Measurements from ENCODE around the gene DGKB.

DGKB gene

DNA sequence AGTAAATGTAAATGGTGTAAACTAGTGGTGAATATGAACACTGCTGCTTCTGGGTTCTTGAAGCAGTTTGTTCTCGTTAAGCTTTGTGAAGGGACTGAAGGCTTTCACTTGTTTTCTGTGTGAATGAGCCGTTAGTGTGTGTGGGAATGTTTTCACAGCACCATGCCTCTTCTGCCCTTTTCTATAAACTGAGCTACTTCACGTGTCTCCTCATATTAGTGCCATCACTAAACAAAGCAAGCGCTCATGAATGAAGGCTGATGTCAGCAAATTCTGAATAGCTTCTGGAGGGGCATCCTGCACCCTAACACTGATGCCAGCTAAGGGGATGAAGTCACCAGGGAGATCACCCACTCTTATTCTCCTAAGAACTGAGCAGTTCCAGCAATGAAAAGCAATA lies 707.5 kb downstream of the DGKB start:
- no peak for DNase-seq

DNA sequence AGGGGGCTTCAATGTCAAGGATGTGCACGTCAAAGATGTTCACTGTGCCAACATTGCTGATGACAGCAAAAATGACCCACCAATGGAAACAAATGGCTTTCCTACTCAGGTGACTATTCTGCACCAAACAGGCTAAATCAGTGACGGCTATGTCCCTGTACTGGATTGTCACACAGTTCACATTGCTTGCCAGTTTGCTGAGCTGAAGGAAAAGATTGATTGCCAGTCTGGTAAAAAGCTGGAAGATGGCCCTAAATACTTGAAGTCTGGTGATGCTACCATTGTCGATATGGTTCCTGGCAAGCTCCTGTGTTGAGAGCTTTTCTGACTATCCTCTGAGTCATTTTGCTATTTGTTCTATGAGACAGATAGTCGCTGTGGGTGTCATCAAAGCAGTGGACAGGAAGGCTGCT lies 710.9 kb downstream of the DGKB start:
- DNase-seq = no peak

DNA sequence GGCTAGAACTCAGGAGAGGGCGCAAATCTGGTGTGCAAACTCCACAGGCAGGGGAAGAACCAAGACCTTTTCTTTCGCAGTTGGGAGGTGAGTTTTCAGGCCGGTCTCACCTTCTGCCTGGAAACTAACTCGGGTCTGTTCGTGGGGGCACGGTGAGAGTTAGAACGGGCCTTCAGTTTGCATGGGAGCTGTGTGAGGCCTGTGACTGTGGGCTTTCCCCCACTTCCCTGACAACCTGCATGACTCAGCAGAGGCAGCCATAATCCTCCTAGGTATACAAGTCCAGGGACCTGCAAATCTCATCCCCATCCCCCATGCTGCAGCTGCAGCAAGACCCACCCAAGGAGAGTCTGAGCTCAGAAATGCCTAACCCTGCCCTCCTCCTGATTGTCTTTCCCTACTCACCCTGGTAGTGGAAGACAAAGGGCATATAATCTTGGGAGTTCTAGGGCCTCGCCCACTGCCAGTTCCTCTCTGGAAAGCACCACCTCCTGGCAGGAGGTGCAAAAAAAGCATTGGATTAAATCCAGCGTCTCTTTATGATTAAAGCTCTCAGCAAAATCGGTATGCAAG lies 718.2 kb downstream of the DGKB start:
- DNase-seq = no peak

DNA sequence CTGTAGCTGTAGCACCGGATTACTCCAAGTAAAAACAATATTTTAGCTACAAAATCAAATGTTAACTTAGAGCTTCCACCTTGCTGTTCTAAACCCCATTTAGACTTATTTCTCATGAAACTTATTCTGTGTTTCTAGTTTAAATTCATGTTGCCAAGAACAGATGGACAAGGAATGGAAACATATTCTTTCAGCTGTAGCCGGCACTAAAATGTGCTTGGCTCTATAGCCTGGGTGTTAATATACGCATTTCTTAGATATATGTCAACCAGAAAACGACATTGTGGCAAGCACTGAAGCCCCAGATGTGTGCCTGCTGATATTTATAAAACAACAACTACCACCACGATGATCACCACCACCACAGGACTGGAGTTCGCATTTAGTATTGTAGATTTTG lies 722.8 kb downstream of the DGKB start:
- no peak for DNase-seq

DNA sequence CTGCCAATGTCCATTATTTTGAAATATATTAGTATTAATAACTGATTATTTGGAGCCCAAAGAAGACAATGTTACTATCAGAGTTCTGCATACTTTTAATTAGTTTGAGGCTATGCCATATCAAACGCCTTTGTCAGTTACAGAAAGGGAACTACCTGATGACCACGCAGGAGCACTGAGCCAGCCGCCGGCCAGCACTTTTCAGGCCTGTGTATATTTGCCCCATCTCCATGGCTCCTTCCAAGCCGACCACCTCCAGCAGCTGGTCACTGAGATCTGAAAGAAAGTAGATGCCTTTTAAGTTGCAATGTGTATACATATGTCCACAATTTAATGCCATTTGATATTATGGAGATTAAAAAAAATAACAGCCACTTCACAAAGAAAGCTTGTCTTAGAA lies 724.7 kb downstream of the DGKB start:
- no peak for DNase-seq

DNA sequence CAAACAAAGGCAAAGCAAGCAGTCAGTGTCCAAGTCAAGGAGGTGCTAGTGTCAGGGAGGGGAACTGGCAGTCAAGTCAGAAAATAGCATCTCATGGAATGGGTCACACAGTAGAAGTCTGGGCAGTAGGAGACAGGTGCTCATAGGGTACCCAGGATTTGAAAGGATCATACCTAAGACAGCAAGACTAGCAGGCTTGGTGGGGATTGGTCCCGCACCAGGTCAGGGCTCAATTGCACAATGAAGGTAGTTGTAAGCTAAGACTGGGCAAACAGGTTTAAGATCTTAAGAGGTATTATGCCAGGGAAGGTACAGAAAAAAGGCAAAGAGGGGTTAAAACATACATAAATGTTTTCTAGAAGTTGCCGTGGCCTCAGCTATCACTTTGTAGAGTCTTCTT lies 731.7 kb downstream of the DGKB start:
- no peak for DNase-seq

DNA sequence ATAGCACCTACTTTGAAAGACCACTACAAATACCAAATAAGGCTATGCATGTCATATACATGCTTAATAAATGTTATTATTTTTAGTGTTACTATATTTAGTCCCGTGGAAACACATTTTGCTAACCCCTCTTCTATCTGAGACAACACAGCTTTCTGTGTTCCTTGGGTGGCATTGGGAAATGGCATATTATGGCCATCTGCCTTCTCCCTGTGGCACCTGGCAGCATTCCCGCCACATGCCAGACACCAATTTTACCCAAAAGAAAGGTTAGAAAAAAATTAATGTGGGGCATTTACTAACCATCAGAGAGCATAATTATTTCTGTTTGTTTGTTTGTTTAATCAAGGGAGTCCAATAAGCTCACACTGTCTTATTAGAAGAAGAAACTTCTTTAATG lies 744.4 kb downstream of the DGKB start:
- DNase-seq = no peak

DNA sequence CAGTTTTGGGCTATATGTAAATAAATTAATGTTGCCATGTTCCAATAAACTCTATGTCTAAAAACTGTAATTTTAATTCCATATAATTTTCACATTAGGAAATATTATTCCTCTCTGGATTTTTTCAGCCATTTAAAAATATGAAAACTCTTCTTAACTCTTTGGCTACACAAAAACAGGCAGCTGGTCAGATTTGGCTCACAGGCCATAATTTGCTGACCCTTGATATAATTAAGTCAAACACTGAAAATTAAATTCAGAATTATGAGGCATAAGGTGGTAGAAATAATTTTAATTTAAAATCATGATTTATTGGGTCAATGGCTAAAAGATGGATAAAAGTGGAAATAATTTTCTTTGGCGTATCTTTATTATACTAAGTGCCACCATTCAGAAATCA lies 746.1 kb downstream of the DGKB start:
- DNase-seq = no peak

DNA sequence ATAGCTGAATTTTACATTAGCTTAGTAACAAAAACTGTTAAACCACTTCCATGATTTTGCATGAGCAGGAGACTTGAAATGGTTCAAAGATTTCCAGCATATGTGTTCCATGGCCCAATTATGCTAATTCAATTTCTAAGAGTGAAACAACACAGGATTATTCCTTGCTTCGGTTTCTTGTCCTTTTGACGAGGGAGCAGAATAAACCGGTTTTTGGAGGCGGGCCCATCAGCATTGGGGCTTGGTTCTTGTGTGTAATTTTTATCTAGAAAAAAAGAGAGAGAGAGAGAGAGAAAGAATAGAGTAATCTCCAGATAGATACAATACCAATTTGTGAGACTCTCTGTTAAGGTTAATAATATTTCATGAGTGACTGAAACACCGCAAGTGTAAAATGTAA lies 753.6 kb downstream of the DGKB start:
- DNase-seq = no peak

DNA sequence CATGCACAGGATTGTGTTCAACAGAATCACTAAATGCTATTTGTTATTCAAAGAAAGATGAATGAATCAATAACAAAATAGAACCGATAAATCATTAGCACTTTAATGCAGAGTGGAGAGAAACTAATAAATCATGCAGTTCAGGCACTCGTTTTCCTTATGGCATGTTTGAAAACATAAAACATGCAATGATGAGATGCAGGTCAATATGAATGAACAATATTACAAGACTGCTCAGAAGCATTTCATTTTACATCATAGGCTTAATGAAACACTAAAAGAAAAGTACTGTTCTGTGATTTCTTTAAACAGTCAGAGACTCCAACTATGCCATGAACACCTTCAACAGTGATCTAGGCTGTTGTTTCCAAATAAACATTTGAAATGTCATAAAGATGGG lies 755.0 kb downstream of the DGKB start:
- no peak for DNase-seq

DNA sequence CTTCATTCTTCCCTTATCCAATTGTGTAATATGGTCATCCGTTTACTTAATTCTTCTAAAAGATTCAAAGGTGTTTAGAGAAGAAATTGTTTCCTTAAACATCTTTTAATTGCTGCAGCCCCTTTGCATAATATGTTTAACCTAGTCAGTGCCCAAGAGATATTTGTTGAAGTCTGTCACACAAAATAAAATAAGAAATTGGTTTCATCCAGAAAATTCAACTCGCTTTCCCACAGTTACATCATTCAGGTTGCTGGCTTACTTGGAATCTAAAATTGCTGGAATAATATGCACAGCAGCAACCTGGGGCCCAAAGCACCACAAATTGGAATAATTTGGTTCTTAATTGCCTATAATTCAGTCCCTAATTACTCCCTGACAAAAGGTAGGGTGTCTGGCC lies 758.0 kb downstream of the DGKB start:
- DNase-seq = no peak

DNA sequence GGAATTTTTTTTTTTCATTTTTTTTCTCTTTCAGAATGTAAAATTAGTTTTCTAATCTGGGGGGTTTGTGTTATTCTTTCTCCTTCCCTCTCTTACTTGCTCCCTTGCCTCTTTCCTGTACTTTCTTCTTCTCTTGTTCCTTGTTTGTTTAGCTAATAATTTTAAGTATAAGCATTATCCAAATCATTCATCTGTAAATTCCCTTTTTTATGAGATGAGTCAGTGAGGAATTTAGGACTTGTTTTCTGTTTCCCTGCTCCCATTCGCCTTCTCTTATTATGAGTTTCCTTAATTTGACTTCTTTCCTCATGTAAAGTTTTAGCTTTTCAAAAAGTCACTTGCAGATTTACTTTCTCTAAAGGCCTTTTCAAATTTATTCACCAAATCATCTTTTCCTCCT lies 758.4 kb downstream of the DGKB start:
- DNase-seq = no peak

DNA sequence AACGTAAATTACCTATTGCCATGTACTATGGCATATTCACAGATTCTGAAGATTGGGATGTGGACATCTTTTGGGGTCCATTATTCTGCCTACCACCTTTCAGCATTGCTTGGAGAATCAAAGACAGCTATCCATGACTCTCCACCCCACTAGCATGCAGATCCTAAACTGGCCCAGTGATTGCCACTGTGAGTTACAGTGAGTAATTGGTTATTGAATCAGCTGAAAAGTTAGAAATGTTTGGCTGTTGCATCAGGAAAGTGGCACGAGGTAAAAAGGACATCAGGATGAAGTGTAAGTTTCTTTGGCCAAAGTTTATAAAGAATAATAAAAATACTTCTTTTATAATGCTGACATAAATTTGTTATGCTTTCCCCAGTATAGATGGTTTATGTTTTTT lies 764.9 kb downstream of the DGKB start:
- no peak for DNase-seq

DNA sequence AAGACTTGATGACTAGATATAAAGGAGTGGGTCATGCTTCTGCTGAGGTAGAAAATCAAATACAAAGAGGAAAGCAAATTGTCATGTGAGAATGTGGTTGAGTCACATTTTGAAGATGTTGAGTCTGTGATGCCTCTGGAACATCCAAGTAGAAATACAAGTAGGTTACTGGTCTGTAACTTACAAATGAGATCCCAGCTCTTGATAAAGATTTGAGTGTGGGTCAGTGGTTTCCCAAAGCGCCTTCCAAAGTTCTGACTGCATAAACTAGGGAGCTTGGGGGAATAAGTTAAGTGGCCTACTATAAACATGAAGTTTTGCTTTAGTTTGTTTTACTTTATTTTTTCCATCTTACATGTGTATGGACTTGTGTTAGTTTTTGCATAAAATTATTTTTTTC lies 768.8 kb downstream of the DGKB start:
- no peak for DNase-seq

DNA sequence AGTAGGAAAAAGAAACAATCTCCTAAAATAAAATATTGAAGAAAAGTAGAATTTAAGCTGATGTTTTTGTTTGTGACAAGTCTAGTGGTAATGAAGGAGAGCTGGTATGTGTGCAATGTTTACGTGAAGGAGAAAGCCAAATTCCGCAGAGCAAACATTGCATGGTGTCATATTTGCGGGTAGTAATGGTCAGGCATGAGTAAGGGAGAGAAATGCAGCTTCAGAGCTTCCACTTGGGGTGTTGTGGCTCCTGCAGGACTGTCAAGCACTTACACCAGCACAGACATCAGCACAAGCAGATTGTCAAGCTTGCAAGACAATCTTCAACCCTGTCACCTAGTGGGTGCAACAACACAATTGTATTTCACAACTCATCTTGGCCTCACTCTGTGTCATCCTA lies 776.6 kb downstream of the DGKB start:
- no peak for DNase-seq

DNA sequence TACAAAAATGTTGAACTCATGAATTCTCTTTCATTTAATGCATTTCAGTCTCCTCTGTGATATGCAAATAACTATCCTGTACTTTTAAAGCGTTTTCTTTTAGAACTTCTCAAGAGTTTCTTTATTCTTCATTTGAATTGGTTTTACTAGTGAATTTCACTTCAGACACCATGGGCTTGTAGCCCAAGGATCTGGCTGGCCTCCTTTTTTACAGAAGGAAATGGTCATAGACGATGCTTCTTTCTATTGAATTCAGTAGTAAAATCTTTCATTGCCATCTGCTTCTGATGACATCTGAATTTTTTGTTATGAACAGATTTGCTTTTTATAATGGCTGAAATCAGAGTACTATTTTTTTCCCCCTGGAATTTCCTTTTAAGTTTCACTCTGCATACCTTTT lies 777.8 kb downstream of the DGKB start:
- no peak for DNase-seq

DNA sequence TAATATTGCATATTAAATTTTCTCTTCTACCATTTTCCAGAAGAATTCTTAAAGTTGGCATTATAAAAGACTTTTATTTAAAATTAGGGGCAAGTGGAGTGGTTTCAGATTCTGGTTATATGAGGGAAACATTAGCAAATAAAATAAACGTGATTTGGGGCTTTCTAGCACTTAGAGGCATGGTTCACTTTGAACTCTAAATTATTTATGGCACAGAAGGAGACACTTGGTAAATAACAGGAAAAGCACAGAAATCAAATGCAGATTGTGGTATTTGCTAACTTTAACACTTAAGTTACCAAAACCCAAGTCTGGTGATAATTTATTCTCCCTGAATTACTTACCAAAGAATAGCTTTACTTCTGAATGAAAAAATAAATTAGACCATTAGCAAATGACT lies 778.6 kb downstream of the DGKB start:
- no peak for DNase-seq

DNA sequence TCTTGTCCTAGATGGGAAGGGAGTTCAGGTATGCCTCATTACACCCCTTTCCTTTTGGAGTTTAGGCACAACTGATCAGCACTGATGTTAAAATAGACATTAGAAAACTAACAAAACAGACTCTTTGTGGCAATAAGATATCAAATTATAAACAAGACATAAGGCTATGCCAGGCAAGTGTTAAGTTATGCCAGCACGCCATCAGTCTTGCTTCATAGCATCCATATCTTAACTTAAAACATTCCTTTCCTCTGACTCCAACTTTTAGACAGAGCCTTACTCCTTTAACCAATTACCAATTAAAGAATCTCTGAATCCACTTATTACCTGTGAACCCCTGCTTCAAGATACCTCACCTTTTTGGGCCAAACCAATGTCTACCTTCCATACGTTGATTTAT lies 786.9 kb downstream of the DGKB start:
- DNase-seq = no peak

DNA sequence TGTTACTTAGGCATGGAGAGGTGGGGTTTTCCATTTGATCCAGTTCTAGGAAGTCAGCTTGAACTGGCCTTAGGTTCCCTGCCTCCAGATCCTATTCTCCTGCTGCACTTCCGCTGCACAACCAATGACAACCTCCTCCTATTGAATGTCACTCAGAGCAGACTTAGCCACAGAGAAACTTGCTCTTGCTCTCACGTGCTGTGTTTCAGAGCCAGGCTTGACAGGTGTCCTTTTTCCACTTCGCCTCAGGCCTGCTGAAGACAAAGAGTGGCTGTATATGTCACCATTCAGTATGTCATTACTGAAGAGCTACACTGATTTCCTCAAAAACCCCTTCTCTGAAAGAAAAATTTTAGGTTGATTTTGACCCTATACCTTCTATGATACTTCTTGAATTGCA lies 797.7 kb downstream of the DGKB start:
- DNase-seq = no peak

DNA sequence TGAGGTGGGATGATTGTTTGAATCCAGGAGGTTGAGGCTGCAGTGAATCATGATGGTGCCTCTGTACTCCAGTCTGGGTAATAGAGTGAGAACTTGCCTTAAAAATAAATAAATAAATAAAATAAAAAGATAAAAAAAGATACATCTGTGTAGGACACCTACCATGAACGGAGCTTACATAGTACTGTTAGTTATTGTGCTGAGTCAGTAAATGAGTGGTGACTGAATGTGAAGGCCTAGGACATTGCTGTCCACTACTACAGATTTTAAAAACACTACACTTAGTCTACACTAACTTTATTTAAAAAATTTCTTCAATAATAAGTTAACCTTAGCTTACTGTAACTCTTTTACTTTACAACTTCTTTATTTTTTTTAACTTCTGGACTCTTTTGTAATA lies 806.4 kb downstream of the DGKB start:
- DNase-seq = no peak

DNA sequence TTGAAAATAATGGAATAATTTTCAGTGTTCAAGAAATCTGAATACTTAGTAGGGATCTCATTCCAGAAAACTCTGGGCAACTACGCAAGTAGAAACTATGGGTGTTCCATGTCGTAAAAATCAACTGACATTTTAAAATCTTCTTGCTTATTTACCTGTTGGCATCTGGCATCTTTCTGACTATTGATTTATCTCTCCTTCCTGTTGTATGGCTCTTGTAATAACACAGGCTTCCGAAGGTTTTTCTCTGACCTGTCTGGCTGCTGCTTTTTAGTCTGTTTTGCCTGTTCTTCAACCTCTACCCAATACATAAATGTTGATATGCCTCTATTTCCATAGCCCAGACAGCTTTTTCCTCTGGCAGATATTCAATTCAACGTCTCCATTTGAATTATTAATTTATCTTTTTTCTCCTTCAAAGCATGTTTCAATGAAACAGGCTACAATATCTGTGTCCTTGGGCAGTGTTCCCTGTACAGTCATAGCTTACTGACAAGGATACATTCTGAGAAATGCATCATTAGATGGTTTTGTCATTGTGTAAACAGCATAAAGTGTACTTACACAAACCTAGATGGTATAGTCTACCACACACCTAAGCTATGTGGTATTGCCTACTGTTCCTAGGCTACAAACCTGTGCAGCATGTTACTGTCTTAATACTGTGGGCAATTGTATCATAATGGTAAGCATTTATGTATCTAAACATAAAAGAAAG lies 807.2 kb downstream of the DGKB start:
- no peak for DNase-seq
